OCI-M2 (cell line): ENCODE results near the gene ADPRH.

Experiments
- DNase-seq: peaks from one replicate; lab custom pipeline; 2025; ENCODE audit not compliant: unreplicated experiment; lab: John Stamatoyannopoulos, UW

The ADPRH gene

GRCh38 chr3:119628816-119629445 is 49.6 kb downstream of the ADPRH start:
- no peak for DNase-seq

- DNase-seq = no peak
These were observed 51.0 kb downstream of the ADPRH start for GRCh38 chr3:119630128-119630879.

GRCh38 chr3:119630880-119631329 is 51.6 kb downstream of the ADPRH start:
- no peak for DNase-seq

GRCh38 chr3:119631516-119631915 is 52.2 kb downstream of the ADPRH start:
- DNase-seq = no peak

GRCh38 chr3:119632216-119632615 is 52.9 kb downstream of the ADPRH start:
- no peak for DNase-seq

GRCh38 chr3:119632829-119633228 is 53.5 kb downstream of the ADPRH start:
- DNase-seq = no peak

- DNase-seq = no peak
These were observed 56.4 kb downstream of the ADPRH start for GRCh38 chr3:119635719-119636118.

GRCh38 chr3:119636249-119636648 is 57.0 kb downstream of the ADPRH start:
- no peak for DNase-seq

- no peak for DNase-seq
These were observed 57.8 kb downstream of the ADPRH start for GRCh38 chr3:119636891-119637611.

GRCh38 chr3:119637679-119638477 is 58.6 kb downstream of the ADPRH start:
- no peak for DNase-seq
